HCT116 (cell line): ENCODE results near the gene TANC1.

Experiments used
- ATF3 ChIP-seq: IDR thresholded peaks from 2 replicates; pipeline ENCODE4 v1.6.1; 2012
- CTCF ChIP-seq, 3 experiments: fragments of 200-600 bp in 1 of 3; sonication (generic) in 1 of 3; IDR thresholded peaks in 2 of 3; conservative IDR thresholded peaks in 1 of 3; 2 replicates each; pipeline ENCODE4 v1.5.1; 2012 to 2017; ENCODE audit warnings: low read depth in 2 of 3, low read length in 2 of 3, antibody characterized with exemption in 1 of 3, borderline replicate concordance in 1 of 3, control low read depth in 1 of 3, mild to moderate bottlenecking in 1 of 3, mixed read lengths in 1 of 3, mixed run types in 1 of 3, moderate library complexity in 1 of 3; ENCODE audit not compliant: insufficient read depth in 1 of 3
- EZH2 ChIP-seq: fragments of 200-600 bp; sonication (generic); IDR thresholded peaks from 2 replicates; pipeline ENCODE4 v1.6.1; 2017; ENCODE audit warnings: antibody characterized with exemption, mixed run types
- POLR2A ChIP-seq: IDR thresholded peaks from 2 replicates; pipeline ENCODE4 v1.7.0; 2011; ENCODE audit warnings: borderline replicate concordance; ENCODE audit not compliant: insufficient read depth, insufficient read length; ENCODE audit errors: extremely low read depth
- RAD21 ChIP-seq: IDR thresholded peaks from 2 replicates; pipeline ENCODE4 v1.6.1; 2012; ENCODE audit warnings: low read depth, mild to moderate bottlenecking
- SIN3A ChIP-seq: IDR thresholded peaks from 2 replicates; pipeline ENCODE4 v1.6.1; 2012; ENCODE audit warnings: low read depth
- TCF7L2 ChIP-seq: IDR thresholded peaks from 2 replicates; pipeline ENCODE4 v1.7.0; 2011; ENCODE audit warnings: borderline replicate concordance, inconsistent platforms; ENCODE audit not compliant: insufficient read depth, insufficient read length; ENCODE audit errors: extremely low read depth
- ZBTB33 ChIP-seq: IDR thresholded peaks from 2 replicates; pipeline ENCODE4 v1.6.1; 2011; ENCODE audit warnings: mild to moderate bottlenecking, low read length, moderate library complexity; ENCODE audit not compliant: insufficient replicate concordance; ENCODE audit errors: extremely low read depth
- ZFX ChIP-seq: fragments of 450-650 bp; IDR thresholded peaks from 2 replicates; pipeline ENCODE4 v1.6.1; 2017
- ZNF274 ChIP-seq: fragments of 200-500 bp; sonication (Bioruptor generic); IDR thresholded peaks from 2 replicates; pipeline ENCODE4 v1.6.1; 2014; ENCODE audit warnings: mild to moderate bottlenecking, low read depth, low read length, inconsistent platforms
- TF ChIP-seq, protein P1 (sequence below): IDR thresholded peaks from 2 replicates; pipeline ENCODE4 v1.6.1; 2012

- no peak for TF ChIP-seq RAD21
- TF ChIP-seq TCF7L2 = no peak
- TF ChIP-seq ZNF274 = no peak
- no peak for TF ChIP-seq CTCF (IDR thresholded peaks at IDR 0.05 in 2 of 3, conservative IDR thresholded peaks at IDR 0.05 in 1 of 3; ENCODE audit: borderline replicate concordance in 1 of 3, insufficient read depth in 1 of 3, low read depth in 2 of 3, low read length in 2 of 3)
- TF ChIP-seq, protein P1, sequence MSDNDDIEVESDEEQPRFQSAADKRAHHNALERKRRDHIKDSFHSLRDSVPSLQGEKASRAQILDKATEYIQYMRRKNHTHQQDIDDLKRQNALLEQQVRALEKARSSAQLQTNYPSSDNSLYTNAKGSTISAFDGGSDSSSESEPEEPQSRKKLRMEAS = no peak
- TF ChIP-seq POLR2A = no peak
- TF ChIP-seq ATF3 = no peak
- TF ChIP-seq SIN3A = no peak
- no peak for TF ChIP-seq EZH2
- no peak for TF ChIP-seq ZBTB33
- TF ChIP-seq ZFX = no peak
Observed at GRCh38 chr2:158970241-158970751, 1.9 kb downstream of the TANC1 start.
